RWPE2 (cell line): ENCODE results near the gene LECT2.

Experiments
- ATAC-seq: fragments of 200-7000 bp; cut with Tn5 transposase; 3 replicates; pipeline ENCODE4 v1.9.1; 2021; ENCODE audit warnings: low read depth
- DNase-seq: peaks from one replicate; pipeline ENCODE4 v3.0.0-alpha.2; 2020; ENCODE audit warnings: low spot score
- H3K27ac ChIP-seq: fragments of 450-650 bp; 2 replicates; pipeline ENCODE4 v1.5.1; 2017; ENCODE audit warnings: mild to moderate bottlenecking; ENCODE audit not compliant: poor library complexity, severe bottlenecking
- H3K27me3 ChIP-seq: fragments of 250-450 bp; sonication (Bioruptor Pico); 2 replicates; pipeline ENCODE4 v1.5.1; 2021; ENCODE audit warnings: mild to moderate bottlenecking, moderate library complexity; ENCODE audit not compliant: insufficient read depth, poor library complexity, severe bottlenecking
- H3K36me3 ChIP-seq: fragments of 250-450 bp; sonication (Bioruptor Pico); 2 replicates; pipeline ENCODE4 v1.5.1; 2020; ENCODE audit warnings: low read depth, mild to moderate bottlenecking, moderate library complexity
- H3K4me1 ChIP-seq: fragments of 250-450 bp; sonication (Bioruptor Pico); 2 replicates; pipeline ENCODE4 v1.5.1; 2021; ENCODE audit warnings: mild to moderate bottlenecking, moderate library complexity; ENCODE audit not compliant: insufficient read depth, poor library complexity, severe bottlenecking
- H3K4me3 ChIP-seq: fragments of 250-450 bp; sonication (Bioruptor Pico); 2 replicates; pipeline ENCODE4 v1.5.1; 2021; ENCODE audit warnings: mild to moderate bottlenecking, moderate library complexity; ENCODE audit not compliant: severe bottlenecking
- H3K9me3 ChIP-seq: fragments of 250-450 bp; sonication (Bioruptor Pico); 2 replicates; pipeline ENCODE4 v1.5.1; 2021; ENCODE audit warnings: mild to moderate bottlenecking, moderate library complexity; ENCODE audit not compliant: severe bottlenecking
- TF ChIP-seq, protein P1 (sequence below): fragments of 450-650 bp; IDR thresholded peaks from one replicate; pipeline ENCODE4 v1.5.1; 2017; ENCODE audit warnings: mild to moderate bottlenecking, moderate library complexity; ENCODE audit not compliant: poor library complexity, severe bottlenecking

The LECT2 gene

DNA sequence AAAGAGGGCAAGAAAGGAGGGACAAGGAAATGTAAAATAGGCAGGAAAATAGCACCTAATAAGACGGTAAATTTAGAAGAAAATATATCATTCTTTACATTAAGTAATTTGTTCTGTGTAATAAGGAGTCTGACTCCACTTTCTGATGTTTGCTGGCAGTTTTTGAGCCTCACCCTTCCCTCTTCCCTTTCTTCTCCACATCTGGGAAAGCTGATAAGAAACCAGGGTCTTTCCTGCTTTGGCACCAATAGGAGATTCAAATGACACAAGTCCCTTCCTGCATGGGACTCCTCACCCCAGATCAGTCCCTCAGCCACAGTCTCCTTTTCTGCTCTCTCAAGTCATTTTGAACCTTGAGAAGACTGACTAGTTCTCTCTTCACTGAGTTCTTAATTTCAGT lies 31.2 kb upstream of the LECT2 start:
- Histone ChIP-seq H3K27me3 (no peaks in the 10 kb centered on the region), H3K9me3 (no peaks in the 10 kb centered on the region), H3K4me1 (no peaks in the 10 kb centered on the region), H3K27ac (no peak overlapping the region), H3K4me3 (no peak overlapping the region), H3K36me3 (no peaks in the 10 kb centered on the region)
- no peak for ATAC-seq
- TF ChIP-seq, protein P1, sequence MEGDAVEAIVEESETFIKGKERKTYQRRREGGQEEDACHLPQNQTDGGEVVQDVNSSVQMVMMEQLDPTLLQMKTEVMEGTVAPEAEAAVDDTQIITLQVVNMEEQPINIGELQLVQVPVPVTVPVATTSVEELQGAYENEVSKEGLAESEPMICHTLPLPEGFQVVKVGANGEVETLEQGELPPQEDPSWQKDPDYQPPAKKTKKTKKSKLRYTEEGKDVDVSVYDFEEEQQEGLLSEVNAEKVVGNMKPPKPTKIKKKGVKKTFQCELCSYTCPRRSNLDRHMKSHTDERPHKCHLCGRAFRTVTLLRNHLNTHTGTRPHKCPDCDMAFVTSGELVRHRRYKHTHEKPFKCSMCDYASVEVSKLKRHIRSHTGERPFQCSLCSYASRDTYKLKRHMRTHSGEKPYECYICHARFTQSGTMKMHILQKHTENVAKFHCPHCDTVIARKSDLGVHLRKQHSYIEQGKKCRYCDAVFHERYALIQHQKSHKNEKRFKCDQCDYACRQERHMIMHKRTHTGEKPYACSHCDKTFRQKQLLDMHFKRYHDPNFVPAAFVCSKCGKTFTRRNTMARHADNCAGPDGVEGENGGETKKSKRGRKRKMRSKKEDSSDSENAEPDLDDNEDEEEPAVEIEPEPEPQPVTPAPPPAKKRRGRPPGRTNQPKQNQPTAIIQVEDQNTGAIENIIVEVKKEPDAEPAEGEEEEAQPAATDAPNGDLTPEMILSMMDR: no peak
- DNase-seq: no peak

GRCh38 chr5:135980620-135981019 lies 25.8 kb upstream of the LECT2 start:
- no peak for DNase-seq
- Histone ChIP-seq H3K4me1 (no peaks in the 10 kb centered on the region), H3K4me3 (no peak overlapping the region), H3K36me3 (no peaks in the 10 kb centered on the region), H3K9me3 (no peaks in the 10 kb centered on the region), H3K27me3 (no peaks in the 10 kb centered on the region), H3K27ac (no peak overlapping the region)
- TF ChIP-seq, protein P1: no peak
- ATAC-seq: no peak

DNA sequence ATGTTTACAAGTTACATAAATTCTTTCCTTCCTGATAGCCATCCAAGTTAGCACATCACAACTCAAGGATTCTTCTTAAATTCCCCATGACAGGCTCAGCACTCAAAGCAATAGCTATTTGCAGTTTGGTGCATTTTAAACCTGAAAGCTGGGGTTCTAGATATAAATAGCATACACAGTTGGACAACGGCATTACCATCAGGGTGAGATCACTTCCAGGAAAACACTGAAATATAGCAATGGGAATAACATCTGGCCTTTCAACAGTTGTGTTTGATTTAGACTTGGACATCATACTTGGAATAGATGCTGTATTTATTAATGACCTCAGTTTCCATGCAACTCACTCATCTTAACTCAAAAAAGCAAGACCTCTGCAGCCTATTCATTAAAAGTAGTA lies 24.7 kb upstream of the LECT2 start:
- H3K36me3 ChIP-seq: no peaks in the 10 kb centered on the region
- TF ChIP-seq, protein P1: no peak
- ATAC-seq (no peak), DNase-seq (no peak)
- H3K9me3 ChIP-seq: no peaks in the 10 kb centered on the region
- no peaks in the 10 kb centered on the region for H3K4me1 ChIP-seq
- H3K27me3 ChIP-seq: no peaks in the 10 kb centered on the region
- no peak overlapping the region for H3K4me3 ChIP-seq
- no peak overlapping the region for H3K27ac ChIP-seq

GRCh38 chr5:135978993-135979392 lies 24.2 kb upstream of the LECT2 start:
- ATAC-seq: no peak
- DNase-seq: no peak
- Histone ChIP-seq H3K9me3 (no peaks in the 10 kb centered on the region), H3K27ac (no peak overlapping the region), H3K4me1 (no peaks in the 10 kb centered on the region), H3K27me3 (no peaks in the 10 kb centered on the region), H3K4me3 (no peak overlapping the region), H3K36me3 (no peaks in the 10 kb centered on the region)
- TF ChIP-seq, protein P1: no peak

DNA sequence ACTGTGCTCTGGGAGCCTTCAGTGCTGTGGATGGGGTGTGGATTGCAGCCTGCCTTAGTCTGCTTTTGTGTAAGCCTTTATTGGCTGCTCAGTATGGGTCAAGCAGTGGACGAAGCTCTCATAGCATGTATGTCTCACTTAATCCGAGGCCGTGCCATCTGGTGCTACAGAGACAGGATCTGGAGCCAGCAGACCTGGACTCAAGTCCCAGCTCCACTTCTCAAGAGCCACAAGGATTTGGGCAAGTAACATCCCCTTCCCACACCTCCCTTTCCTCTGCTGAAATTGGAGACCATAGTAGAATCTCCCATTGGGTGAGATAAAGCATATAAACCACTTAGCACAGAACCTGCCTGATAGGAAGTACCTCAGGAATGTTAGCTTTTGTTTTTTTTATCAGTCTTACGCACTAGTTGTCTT lies 23.4 kb upstream of the LECT2 start:
- Histone ChIP-seq H3K4me1 (no peaks in the 10 kb centered on the region), H3K27me3 (no peaks in the 10 kb centered on the region), H3K4me3 (no peak overlapping the region), H3K9me3 (no peaks in the 10 kb centered on the region), H3K36me3 (no peaks in the 10 kb centered on the region), H3K27ac (no peak overlapping the region)
- no peak for DNase-seq
- no peak for ATAC-seq
- TF ChIP-seq, protein P1: no peak
